Motor neuron (in vitro differentiated cells): ENCODE results near the gene LRWD1. TPM values are rescaled to one million over a fixed set of nuclear protein-coding genes. Genes with fewer than 3 reads are reported as not detected.

Experiments
- ATAC-seq, 8 experiments: fragments of 200-7000 bp; cut with Tn5 transposase; replicated peaks in 6 of 8; 2 replicates each; pipeline ENCODE4 v1.8.0; 2021; ENCODE audit warnings: mild to moderate bottlenecking in 8 of 8, moderate library complexity in 8 of 8
- H3K27ac ChIP-seq, 2 donors: fragments of 250-450 bp; sonication (Bioruptor Pico); 2 replicates each; pipeline ENCODE4 v1.9.0; 2021; ENCODE audit warnings: antibody characterized with exemption in 2 of 2, mild to moderate bottlenecking in 2 of 2, moderate library complexity in 1 of 2
- H3K4me1 ChIP-seq, 2 donors: fragments of 250-450 bp; sonication (Bioruptor Pico); replicated peaks in 1 of 2; 2 replicates each; pipeline ENCODE4 v1.6.1; 2021; ENCODE audit warnings: antibody characterized with exemption in 2 of 2, mild to moderate bottlenecking in 2 of 2, moderate library complexity in 1 of 2
- H3K4me3 ChIP-seq, 5 donors: fragments of 250-450 bp; sonication (Bioruptor Pico); 2 replicates each; pipeline ENCODE4 v1.9.0; 2021; ENCODE audit warnings: antibody characterized with exemption in 5 of 5, mild to moderate bottlenecking in 5 of 5, moderate library complexity in 4 of 5
- WGBS, 10 experiments: fragments of 450-650 bp; shearing (Covaris generic); methylation state at CpG; one replicate each; pipeline ENCODE4 v1.0.0; 2022; 5-methylcytosine and 5-hydroxymethylcytosine counted together
- in situ Hi-C, 9 experiments: fragments of 400-800 bp; cut with MboI; loops; one replicate each; pipeline ENCODE4 v1.15.0; 2021; ENCODE audit warnings: low sequenced_read_pairs in 9 of 9, low pct_unique_long_range_greater_than_20kb in 2 of 9; ENCODE audit not compliant: unreplicated experiment in 9 of 9
- total RNA-seq, 8 experiments: library from RNA; unstranded; fragments of 300-600 nt; gene quantifications; 2 replicates each; pipeline versions ENCODE4 v1.2.3 to v1.2.4, GENCODE V29; 2022

The LRWD1 gene
- 10 to 100 TPM in 7 of 8 experiments, 1 to 10 TPM in 1; 9.1 to 23.5 (median 17.9) TPM for total RNA-seq

GRCh38 chr7:102464577-102465280 lies at the start of gene LRWD1, which contains the start of gene ALKBH4:
Gene LRWD1, plus strand, starts transcription at chr7:102464984. Its CDS starts 97 bp downstream, at chr7:102465081.
Gene ALKBH4, minus strand, starts transcription at chr7:102464863. Its CDS starts 27 bp downstream, at chr7:102464836.
- WGBS, 10 experiments: 0 to 6% (median 0%) methylated on average over 1 to 13 of the region's 81 CpGs; no CpG with 5 or more reads in 4 of the 10 experiments
- Histone ChIP-seq H3K27ac (peak within 1 kb of the TSS; percentile 66 to 85), H3K4me1 (peaks cover 5 to 11% of the 10 kb centered on the region in 2 donors), H3K4me3 (peak within 1 kb of the TSS; percentile 91 to 97 (median 92))
- ATAC-seq: peak; percentile 89 to 95 (median 92)
- in situ Hi-C loops: no loop called here

GRCh38 chr7:102415685-102416225 lies 49.0 kb upstream of the LRWD1 start:
- in situ Hi-C loops: no loop called here
- WGBS, 10 experiments: 86 to 100% (median 93%) methylated on average over 1 to 8 of the region's 12 CpGs; no CpG with 5 or more reads in 3 of the 10 experiments
- ATAC-seq: no peak

GRCh38 chr7:102416406-102416805 lies 48.4 kb upstream of the LRWD1 start:
- H3K27ac ChIP-seq: no peak overlapping the region
- no peak for ATAC-seq
- H3K4me1 ChIP-seq: no peaks in the 10 kb centered on the region
- no peak overlapping the region for H3K4me3 ChIP-seq
- in situ Hi-C loops: no loop called here
- WGBS, 10 experiments: 93 to 100% (median 100%) methylated on average over 1 to 6 of the region's 6 CpGs; no CpG with 5 or more reads in 1 of the 10 experiments

More at GRCh38 chr7:102415685-102416225, 49.0 kb upstream of the LRWD1 start:
- Histone ChIP-seq H3K4me3 (no peak overlapping the region), H3K4me1 (no peaks in the 10 kb centered on the region), H3K27ac (no peak overlapping the region)

- Histone ChIP-seq H3K27ac (no peak overlapping the region), H3K4me3 (no peak overlapping the region), H3K4me1 (no peaks in the 10 kb centered on the region)
- in situ Hi-C loops: no loop called here
- 70 to 100% (median 84%) methylated on average over 1 to 3 of the region's 3 CpGs; no CpG with 5 or more reads in 3 of the 10 experiments for WGBS, 10 experiments
- no peak for ATAC-seq
Observed at GRCh38 chr7:102417105-102417504, 47.7 kb upstream of the LRWD1 start.

- peak in 1 of 8 experiments; percentile 88 for ATAC-seq
- no peak overlapping the region for H3K4me3 ChIP-seq
- 96 to 100% (median 100%) methylated on average over 2 to 5 of the region's 5 CpGs; no CpG with 5 or more reads in 5 of the 10 experiments for WGBS, 10 experiments
- no peak overlapping the region for H3K27ac ChIP-seq
- H3K4me1 ChIP-seq: no peaks in the 10 kb centered on the region
- in situ Hi-C loops: no loop called here
Observed at GRCh38 chr7:102418592-102418991, 46.2 kb upstream of the LRWD1 start.

- ATAC-seq: no peak
- H3K4me3 ChIP-seq: no peak overlapping the region
- no peak overlapping the region for H3K27ac ChIP-seq
- 70 to 100% (median 93%) methylated on average over 2 to 9 of the region's 10 CpGs; no CpG with 5 or more reads in 3 of the 10 experiments for WGBS, 10 experiments
- peaks cover 0 to 2% of the 10 kb centered on the region in 2 donors for H3K4me1 ChIP-seq
- in situ Hi-C loops: no loop called here
Observed at GRCh38 chr7:102421706-102422240, 43.0 kb upstream of the LRWD1 start.

- Histone ChIP-seq H3K4me1 (peaks cover 0 to 2% of the 10 kb centered on the region in 2 donors), H3K4me3 (no peak overlapping the region), H3K27ac (peak overlapping the region in 1 of 2 donors; percentile 52)
- in situ Hi-C loops: no loop called here
- WGBS, 10 experiments: 47 to 64% (median 62%) methylated on average over 2 to 8 of the region's 12 CpGs; no CpG with 5 or more reads in 7 of the 10 experiments
- peak in 5 of 8 experiments; percentile 29 to 47 (median 46) for ATAC-seq
Observed at GRCh38 chr7:102424129-102424551, 40.6 kb upstream of the LRWD1 start.

GRCh38 chr7:102424787-102425218 lies 40.0 kb upstream of the LRWD1 start:
- WGBS, 10 experiments: 80 to 100% (median 94%) methylated on average over 1 to 3 of the region's 13 CpGs; no CpG with 5 or more reads in 5 of the 10 experiments
- no peak overlapping the region for H3K4me3 ChIP-seq

GRCh38 chr7:102425639-102426267 lies 39.0 kb upstream of the LRWD1 start:
- Histone ChIP-seq H3K4me3 (no peak overlapping the region), H3K27ac (peak overlapping the region in 1 of 2 donors; percentile 19), H3K4me1 (peaks cover 0 to 2% of the 10 kb centered on the region in 2 donors)
- peak in 7 of 8 experiments; percentile 13 to 82 (median 70) for ATAC-seq
- 45 to 94% (median 66%) methylated on average over 1 to 7 of the region's 25 CpGs; no CpG with 5 or more reads in 4 of the 10 experiments for WGBS, 10 experiments
- in situ Hi-C loops: no loop called here

More at GRCh38 chr7:102424787-102425218, 40.0 kb upstream of the LRWD1 start:
- no peak for ATAC-seq
- peak overlapping the region in 1 of 2 donors; percentile 52 for H3K27ac ChIP-seq
- H3K4me1 ChIP-seq: peaks cover 0 to 2% of the 10 kb centered on the region in 2 donors
- in situ Hi-C loops: no loop called here

- Histone ChIP-seq H3K4me3 (no peak overlapping the region), H3K27ac (no peak overlapping the region), H3K4me1 (peaks cover 2 to 6% of the 10 kb centered on the region in 2 donors)
- in situ Hi-C loops: no loop called here
- 72 to 100% (median 93%) methylated on average over 3 to 10 of the region's 16 CpGs; no CpG with 5 or more reads in 3 of the 10 experiments for WGBS, 10 experiments
- no peak for ATAC-seq
Observed at GRCh38 chr7:102426268-102427018, 38.3 kb upstream of the LRWD1 start.

GRCh38 chr7:102427019-102427405 lies 37.8 kb upstream of the LRWD1 start:
- Histone ChIP-seq H3K4me3 (no peak overlapping the region), H3K4me1 (peaks cover 7 to 12% of the 10 kb centered on the region in 2 donors), H3K27ac (no peak overlapping the region)
- ATAC-seq: no peak
- 83 to 100% (median 100%) methylated on average over 1 to 4 of the region's 5 CpGs; no CpG with 5 or more reads in 5 of the 10 experiments for WGBS, 10 experiments
- in situ Hi-C loops: no loop called here
